ENCODE results near the gene LIN7A. TPM values are rescaled to one million over a fixed set of nuclear protein-coding genes. Genes with fewer than 3 reads are reported as not detected.

LIN7A gene
- total and polyA plus RNA-seq, 4 donors: 6.0 to 20.6 (median 9.1) TPM

DNA sequence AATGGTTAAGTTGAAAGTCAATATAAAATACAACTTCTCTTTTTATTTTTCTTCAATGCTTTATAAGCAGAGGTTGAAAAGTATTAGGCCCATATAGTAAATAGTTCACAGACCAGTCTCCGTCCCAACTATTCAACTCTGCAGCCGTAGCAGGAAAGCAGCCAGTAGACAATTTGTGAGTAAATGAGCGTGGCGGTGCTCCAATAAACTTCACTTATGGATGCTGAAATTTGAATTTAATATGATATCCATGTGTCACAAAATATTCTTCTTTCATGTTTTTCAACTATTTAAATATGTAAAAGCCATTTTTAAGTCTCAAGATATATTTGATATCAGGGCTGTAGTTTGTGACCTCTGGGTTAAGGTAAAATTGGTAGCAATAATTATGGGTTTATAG lies 17.7 kb downstream of the LIN7A start:
- H3K27me3 ChIP-seq (ENCODE audit: control insufficient read depth in 4 of 4, insufficient read depth in 4 of 4, low read length in 3 of 4): no peaks in the 10 kb centered on the region
- no peak for DNase-seq (ENCODE audit: low spot score)
- H3K9ac ChIP-seq (ENCODE audit: low read depth in 1 of 2, low read length in 2 of 2): no peak overlapping the region
- H3K27ac ChIP-seq (ENCODE audit: low read depth in 1 of 2, low read length in 2 of 2): no peak overlapping the region
- peaks cover 2 to 38% (median 11%) of the 10 kb centered on the region in 4 donors for H3K4me1 ChIP-seq (ENCODE audit: control insufficient read depth in 4 of 4, insufficient read depth in 4 of 4, low read length in 3 of 4)
- H3K36me3 ChIP-seq (ENCODE audit: control insufficient read depth in 4 of 4, insufficient read depth in 3 of 4, low read depth in 1 of 4, low read length in 3 of 4): no peaks in the 10 kb centered on the region
- H3K9me3 ChIP-seq (ENCODE audit: control insufficient read depth in 4 of 4, low read length in 3 of 4): no peaks in the 10 kb centered on the region
- TF ChIP-seq NR2F2 (IDR thresholded peaks at IDR 0.05) (no peak), HNF4A (conservative IDR thresholded peaks at IDR 0.05) (no peak), SP1 (IDR thresholded peaks at IDR 0.05) (no peak), JUND (IDR thresholded peaks at IDR 0.05) (no peak), GABPA (IDR thresholded peaks at IDR 0.05 in 1 of 2, conservative IDR thresholded peaks at IDR 0.05 in 1 of 2) (no peak), RXRA (IDR thresholded peaks at IDR 0.05) (no peak)
- TF ChIP-seq, protein P1, sequence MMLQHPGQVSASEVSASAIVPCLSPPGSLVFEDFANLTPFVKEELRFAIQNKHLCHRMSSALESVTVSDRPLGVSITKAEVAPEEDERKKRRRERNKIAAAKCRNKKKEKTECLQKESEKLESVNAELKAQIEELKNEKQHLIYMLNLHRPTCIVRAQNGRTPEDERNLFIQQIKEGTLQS (IDR thresholded peaks at IDR 0.05): no peak
- TF ChIP-seq, protein P2, sequence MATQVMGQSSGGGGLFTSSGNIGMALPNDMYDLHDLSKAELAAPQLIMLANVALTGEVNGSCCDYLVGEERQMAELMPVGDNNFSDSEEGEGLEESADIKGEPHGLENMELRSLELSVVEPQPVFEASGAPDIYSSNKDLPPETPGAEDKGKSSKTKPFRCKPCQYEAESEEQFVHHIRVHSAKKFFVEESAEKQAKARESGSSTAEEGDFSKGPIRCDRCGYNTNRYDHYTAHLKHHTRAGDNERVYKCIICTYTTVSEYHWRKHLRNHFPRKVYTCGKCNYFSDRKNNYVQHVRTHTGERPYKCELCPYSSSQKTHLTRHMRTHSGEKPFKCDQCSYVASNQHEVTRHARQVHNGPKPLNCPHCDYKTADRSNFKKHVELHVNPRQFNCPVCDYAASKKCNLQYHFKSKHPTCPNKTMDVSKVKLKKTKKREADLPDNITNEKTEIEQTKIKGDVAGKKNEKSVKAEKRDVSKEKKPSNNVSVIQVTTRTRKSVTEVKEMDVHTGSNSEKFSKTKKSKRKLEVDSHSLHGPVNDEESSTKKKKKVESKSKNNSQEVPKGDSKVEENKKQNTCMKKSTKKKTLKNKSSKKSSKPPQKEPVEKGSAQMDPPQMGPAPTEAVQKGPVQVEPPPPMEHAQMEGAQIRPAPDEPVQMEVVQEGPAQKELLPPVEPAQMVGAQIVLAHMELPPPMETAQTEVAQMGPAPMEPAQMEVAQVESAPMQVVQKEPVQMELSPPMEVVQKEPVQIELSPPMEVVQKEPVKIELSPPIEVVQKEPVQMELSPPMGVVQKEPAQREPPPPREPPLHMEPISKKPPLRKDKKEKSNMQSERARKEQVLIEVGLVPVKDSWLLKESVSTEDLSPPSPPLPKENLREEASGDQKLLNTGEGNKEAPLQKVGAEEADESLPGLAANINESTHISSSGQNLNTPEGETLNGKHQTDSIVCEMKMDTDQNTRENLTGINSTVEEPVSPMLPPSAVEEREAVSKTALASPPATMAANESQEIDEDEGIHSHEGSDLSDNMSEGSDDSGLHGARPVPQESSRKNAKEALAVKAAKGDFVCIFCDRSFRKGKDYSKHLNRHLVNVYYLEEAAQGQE (IDR thresholded peaks at IDR 0.05): no peak
- WGBS: 96% methylated on average over 4 of the region's 4 CpGs
- H3K4me3 ChIP-seq (ENCODE audit: low read depth in 1 of 3, low read length in 3 of 3): no peak overlapping the region

- 35% methylated on average over 3 of the region's 3 CpGs for WGBS
- H3K4me3 ChIP-seq (ENCODE audit: low read depth in 1 of 3, low read length in 3 of 3): no peak overlapping the region
Measured at GRCh38 chr12:80917651-80918050, 20.1 kb downstream of the LIN7A start.

More at GRCh38 chr12:80917651-80918050, 20.1 kb downstream of the LIN7A start:
- Histone ChIP-seq H3K36me3 (ENCODE audit: control insufficient read depth in 4 of 4, insufficient read depth in 3 of 4, low read depth in 1 of 4, low read length in 3 of 4) (peaks cover 0 to 2% (median 0%) of the 10 kb centered on the region in 4 donors), H3K4me1 (ENCODE audit: control insufficient read depth in 4 of 4, insufficient read depth in 4 of 4, low read length in 3 of 4) (peaks cover 2 to 22% (median 4%) of the 10 kb centered on the region in 4 donors), H3K9ac (ENCODE audit: low read depth in 1 of 2, low read length in 2 of 2) (no peak overlapping the region), H3K9me3 (ENCODE audit: control insufficient read depth in 4 of 4, low read length in 3 of 4) (no peaks in the 10 kb centered on the region), H3K27me3 (ENCODE audit: control insufficient read depth in 4 of 4, insufficient read depth in 4 of 4, low read length in 3 of 4) (no peaks in the 10 kb centered on the region), H3K27ac (ENCODE audit: low read depth in 1 of 2, low read length in 2 of 2) (peak overlapping the region; percentile 73)
- TF ChIP-seq CTCF (IDR thresholded peaks at IDR 0.05; ENCODE audit: low read depth, low read length, missing input control): no peak
- no peak for TF ChIP-seq HNF4G (IDR thresholded peaks at IDR 0.05)
- TF ChIP-seq, protein P1 (IDR thresholded peaks at IDR 0.05): no peak
- TF ChIP-seq RXRA (IDR thresholded peaks at IDR 0.05): peak; percentile 73 to 86
- peak; percentile 69 for TF ChIP-seq SP1 (IDR thresholded peaks at IDR 0.05)
- TF ChIP-seq, protein P3, sequence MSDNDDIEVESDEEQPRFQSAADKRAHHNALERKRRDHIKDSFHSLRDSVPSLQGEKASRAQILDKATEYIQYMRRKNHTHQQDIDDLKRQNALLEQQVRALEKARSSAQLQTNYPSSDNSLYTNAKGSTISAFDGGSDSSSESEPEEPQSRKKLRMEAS (IDR thresholded peaks at IDR 0.05): peak; percentile 71
- TF ChIP-seq, protein P2 (IDR thresholded peaks at IDR 0.05): peak; percentile 77
- peak; percentile 73 for TF ChIP-seq ZBTB33 (IDR thresholded peaks at IDR 0.05)
- peak; percentile 96 for TF ChIP-seq FOXA1 (IDR thresholded peaks at IDR 0.05)
- peak; percentile 56 to 81 for TF ChIP-seq HNF4A (conservative IDR thresholded peaks at IDR 0.05)
- TF ChIP-seq RAD21 (IDR thresholded peaks at IDR 0.05): peak; percentile 45 to 51
- peak; percentile 97 for TF ChIP-seq FOXA2 (IDR thresholded peaks at IDR 0.05)
- peak; percentile 68 for TF ChIP-seq YY1 (IDR thresholded peaks at IDR 0.05)
- no peak for TF ChIP-seq TAF1 (conservative IDR thresholded peaks at IDR 0.05)
- peak in 1 of 2 donors; percentile 68 for TF ChIP-seq JUND (IDR thresholded peaks at IDR 0.05)
- TF ChIP-seq GABPA (IDR thresholded peaks at IDR 0.05 in 1 of 2, conservative IDR thresholded peaks at IDR 0.05 in 1 of 2): peak in 1 of 2 donors; percentile 6
- no peak for TF ChIP-seq NR2F2 (IDR thresholded peaks at IDR 0.05)
- no peak for DNase-seq (ENCODE audit: low spot score)
